Urothelium cell line (cell line): ENCODE data around the gene CHKA.

Experiments used
- DNase-seq: peaks from one replicate; pipeline ENCODE4 v3.0.0; 2011; ENCODE audit warnings: low spot score, mixed read lengths
- FAIRE-seq: peaks from 2 replicates; lab custom pipeline; 2011; peaks lifted over from hg19 to GRCh38; lab: Jason Lieb, UNC

The CHKA gene

DNA sequence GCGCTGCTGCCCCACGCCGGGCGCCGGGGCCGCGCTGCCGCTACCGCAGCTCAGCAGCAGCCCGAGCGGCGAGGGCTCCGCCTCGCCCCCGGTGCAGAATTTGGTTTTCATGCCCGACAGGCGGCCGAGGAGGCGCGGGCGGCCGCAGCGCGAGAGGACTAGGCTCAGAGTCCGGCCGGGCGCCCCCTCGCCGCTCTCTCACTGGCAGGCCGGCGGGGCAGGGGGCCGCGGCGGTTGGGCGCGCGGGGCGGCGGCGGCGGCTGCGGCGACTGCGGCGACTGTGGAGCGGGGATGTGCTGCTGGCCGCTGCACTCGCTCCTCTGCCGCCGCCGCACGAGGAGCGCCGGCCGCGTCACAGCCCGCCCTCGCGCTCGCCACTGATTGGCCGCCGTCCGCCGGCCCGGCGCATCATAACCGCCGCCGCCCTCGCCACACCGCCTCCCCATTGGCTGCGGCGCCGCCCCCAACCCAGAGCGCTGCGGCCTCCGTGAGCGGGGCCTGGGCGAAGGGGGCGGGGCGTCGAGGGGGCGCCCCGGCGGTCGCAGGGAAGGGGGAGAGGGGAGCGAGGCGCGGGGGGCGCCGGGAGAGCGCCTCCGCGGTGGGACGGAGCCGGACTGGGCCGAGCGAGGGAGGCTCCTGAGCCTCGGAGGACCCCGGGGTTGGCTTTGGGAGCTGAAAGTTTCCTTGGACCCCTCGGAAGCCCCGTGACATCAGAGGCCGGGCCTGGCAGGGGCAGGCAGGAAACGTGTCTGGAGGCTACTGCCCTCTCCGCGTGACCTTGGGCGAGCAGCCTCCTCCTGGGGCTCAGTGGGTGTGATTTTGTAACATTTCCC lies at the start of gene CHKA:
TSS of gene CHKA (minus strand) at position 322 of the 833 bp plus-strand sequence. CDS start at position 111, 211 bp downstream.
- peak; percentile 96 for FAIRE-seq
- peak; percentile 97 for DNase-seq

DNA sequence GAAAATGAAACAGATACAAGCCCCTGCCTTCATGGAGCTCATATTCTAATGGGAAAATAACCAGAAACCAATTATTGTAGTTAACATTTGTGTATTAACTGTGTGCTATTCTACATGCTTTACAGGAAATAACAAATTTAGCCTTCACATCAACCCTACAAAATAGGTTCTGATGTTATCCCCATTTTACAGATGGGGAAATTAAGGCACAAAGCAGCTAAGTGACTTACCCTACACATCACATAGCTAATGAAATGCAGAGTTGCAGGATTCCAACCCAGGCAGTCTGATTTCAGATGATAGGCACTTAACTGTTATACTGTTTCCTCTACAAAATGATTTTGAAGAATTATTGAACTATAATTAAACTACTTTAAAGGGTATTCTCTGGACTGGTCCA lies 48.3 kb upstream of the CHKA start:
- no peak for FAIRE-seq
- no peak for DNase-seq

DNA sequence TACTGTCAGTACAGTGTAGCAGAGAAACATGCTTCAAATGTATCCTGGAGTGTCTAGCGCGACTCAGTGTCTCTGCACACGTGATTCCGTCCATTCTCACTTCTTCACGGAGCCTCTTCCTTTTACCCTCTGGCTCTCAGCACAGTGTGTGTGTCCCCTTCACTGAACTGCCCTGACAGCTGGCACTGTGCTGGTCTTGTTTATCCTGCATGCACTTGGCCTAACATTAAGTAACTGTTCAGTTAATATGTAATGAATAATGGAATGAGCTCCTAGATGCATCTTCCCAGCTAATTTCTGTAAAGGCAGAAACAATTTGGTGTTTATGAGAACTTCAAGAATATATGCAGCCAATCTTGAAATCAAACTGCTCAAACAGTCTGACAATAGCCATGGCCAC lies 47.5 kb upstream of the CHKA start:
- FAIRE-seq, result no peak
- DNase-seq, result no peak

DNA sequence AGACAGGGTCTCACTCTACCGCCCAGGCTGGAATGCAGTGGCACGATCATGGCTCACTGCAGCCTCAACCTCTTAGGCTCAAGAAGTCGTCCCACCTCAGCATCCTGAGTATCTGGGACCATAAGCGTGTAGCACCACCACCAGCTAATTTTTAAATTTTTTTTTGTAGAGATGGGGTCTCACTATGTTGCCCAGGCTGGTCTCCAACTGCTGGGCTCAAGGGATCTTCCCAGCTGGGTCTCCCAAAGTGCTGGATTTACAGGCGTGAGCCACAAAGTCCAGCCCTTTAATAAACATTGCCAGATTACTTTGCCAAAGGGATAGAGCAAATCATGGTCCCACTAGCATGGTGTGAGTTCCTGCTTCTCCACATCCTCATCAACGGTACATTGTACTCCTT lies 46.3 kb upstream of the CHKA start:
- no peak for DNase-seq
- no peak for FAIRE-seq

DNA sequence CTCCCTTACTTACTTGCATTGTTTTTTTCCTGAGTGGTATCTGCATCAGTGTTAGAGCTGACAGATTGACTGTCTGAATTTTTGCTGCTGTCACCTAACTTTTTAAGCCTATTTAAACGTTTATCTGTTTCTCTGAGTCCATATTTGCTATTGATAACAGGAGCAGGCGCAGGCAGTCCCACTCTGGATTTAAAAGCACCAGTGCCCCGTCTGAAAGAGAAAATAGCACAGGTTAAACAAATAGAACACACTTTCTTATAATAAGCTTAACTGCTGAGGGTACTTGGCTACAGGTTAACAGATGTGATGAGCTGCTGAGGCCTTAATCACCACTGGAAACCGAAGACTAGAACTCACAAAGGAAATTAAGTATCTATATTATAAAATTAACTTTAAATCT lies 45.8 kb upstream of the CHKA start:
- no peak for FAIRE-seq
- DNase-seq, result no peak

DNA sequence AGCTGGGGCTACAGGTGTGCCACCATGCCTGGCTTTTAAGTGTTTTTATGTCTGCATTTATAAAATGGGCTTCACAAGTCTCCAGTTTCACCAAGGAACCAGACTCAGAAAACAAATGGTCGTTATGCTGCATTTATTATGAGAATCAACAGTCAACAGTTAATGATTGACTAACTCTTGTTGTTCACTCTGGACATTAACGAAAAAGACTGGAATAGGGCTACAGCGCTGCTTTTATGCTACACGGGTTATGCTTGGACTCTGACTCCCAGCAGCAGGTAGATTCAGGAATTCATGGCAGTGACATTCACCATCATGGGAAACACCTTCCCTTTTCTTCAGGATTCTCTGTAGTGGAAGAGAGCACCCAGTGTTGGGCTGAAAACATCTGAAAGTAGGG lies 44.4 kb upstream of the CHKA start:
- FAIRE-seq, result no peak

DNA sequence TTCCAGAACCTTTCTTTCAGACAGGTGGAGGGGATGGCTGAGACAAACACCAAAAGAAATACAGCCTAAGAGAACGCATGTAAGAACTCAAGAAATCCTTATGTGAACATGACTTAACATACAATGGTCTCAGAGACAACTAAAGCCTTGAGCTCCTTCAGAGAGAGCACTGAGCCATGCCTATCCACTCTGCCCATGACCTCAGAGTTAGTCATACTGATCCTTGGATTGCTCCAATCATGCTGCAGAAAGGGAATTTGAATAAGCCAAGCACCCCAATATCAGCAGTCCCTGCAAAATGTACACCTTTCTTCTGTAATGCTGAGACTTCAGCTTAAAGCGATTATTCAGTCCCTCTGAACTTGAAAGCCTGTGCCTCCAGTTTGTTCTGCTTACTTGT lies 43.2 kb upstream of the CHKA start:
- FAIRE-seq (no peak), DNase-seq (no peak)

More for the DNA sequence above, 44.4 kb upstream of the CHKA start:
- no peak for DNase-seq

DNA sequence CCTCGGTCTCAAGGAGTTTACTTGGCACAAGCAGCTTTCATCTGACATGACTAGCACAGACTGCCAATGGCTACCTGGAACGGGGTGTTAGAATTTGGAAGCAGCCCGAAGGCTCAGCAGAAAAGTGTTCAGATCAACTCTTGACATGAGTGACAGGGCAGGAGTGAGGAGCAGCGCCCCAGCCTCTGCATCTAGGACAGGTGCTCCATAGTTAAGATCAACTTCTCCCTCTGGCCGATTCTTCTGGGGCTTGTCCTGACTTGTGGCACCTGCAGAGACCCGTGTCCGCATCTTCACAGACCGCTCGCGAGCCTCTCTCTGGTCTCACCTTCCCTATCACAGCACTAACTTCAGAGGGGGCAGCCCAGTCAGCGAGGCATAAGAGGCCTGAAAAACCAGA lies 42.5 kb upstream of the CHKA start:
- DNase-seq (no peak), FAIRE-seq (no peak)

DNA sequence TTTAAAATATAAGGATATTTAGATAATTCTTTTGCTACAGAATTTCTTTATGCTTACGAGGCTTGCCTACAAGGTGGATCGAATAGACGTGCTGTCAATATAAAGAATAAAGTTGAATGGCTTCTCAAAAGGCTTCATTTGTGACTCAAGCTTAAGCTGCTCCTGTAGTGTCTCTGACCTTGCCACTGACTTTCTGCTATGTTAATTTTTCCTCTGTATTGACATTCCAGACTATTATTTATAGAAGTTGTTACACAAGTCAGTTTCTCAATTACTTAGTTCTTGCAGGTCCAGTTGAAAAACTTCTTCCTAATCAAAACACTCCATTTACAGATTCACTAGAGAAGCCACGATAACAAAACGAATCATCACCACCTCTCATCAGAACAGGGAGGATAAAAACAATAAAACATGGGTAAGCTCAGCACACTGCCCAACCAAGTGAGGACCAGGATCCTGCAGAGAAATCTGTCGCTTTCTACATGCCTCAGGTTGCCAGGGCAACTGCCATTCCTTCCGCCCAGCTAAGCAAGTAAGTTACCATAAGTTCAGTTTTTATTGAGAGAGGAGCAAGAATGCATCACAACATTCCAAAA lies 39.0 kb upstream of the CHKA start:
- FAIRE-seq (no peak), DNase-seq (no peak)

DNA sequence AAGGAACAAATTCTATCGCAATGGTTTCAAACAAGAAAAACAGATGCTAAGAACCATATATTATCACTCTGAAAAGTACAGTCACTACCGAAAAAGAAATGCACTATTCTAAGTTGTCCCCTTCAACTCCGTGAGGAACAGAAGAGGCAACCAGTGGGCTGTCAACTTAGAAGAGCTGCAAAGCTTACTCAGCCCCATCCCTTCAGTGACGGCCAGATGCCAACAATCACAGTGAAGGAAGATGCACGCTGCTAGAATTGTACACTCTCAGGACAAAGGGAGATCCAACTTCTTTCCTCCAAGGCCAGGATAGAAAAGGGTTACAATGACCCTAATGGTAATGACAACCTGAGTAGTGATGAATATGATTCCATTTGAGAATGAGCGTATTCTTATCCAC lies 38.5 kb upstream of the CHKA start:
- no peak for FAIRE-seq
- DNase-seq, result no peak

DNA sequence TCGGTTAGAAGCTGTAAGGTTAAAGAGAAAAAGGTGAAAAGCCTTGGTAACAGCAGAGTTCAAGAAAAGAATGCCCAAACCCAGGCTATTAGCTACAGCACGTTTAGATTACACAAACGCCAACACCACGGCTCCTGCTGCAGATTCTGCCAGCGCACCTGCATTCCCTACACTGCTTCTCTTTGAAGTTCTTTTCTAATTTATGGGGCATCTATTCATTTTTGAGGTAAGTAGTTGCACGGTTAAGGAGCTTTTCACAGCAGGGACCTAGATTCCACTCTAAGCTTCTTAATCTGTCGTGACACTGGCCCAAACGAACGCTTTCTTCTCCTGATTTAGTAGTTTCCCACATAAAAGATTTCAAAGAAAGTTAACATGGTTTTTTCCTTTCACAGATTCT lies 38.0 kb upstream of the CHKA start:
- FAIRE-seq (no peak), DNase-seq (no peak)

DNA sequence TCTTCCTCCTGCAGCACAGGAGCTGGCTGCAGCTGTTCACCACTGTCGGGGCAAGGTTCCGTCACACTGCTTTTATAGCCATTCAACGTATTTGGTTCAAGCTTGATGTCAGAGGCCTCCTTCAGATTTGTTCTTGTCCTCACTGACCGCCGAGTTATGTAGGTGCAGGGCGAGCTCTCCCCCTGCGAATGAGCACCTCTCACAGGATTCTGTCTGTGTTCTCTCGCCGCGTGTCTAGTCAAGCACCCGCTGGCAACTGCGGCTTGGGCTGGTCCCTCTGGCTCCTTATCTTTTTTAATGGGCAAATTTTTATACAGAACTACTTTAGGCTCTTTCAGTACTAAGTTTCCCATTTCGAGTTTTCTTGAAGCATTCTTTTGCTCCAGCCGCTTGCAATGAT lies 37.4 kb upstream of the CHKA start:
- DNase-seq (no peak), FAIRE-seq (no peak)

DNA sequence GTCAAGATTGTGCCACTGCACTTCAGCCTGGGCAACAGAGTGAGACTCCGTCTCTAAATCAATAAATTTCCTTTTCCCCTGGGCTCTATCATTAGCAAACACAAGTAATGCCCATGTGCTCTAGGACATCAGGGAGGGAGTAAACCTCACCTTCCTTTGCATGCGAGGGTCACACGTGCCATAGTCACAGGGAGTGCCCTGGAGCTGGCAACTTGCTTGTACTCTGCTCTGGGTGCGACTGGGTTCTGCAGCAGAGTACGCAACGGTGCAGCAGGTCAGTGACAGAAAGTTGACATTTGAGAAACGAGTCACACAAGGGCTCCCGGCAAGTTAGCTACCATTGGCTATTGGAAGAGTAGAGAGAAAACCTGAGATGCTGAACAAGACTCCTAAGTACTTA lies 32.6 kb upstream of the CHKA start:
- FAIRE-seq, result no peak

DNA sequence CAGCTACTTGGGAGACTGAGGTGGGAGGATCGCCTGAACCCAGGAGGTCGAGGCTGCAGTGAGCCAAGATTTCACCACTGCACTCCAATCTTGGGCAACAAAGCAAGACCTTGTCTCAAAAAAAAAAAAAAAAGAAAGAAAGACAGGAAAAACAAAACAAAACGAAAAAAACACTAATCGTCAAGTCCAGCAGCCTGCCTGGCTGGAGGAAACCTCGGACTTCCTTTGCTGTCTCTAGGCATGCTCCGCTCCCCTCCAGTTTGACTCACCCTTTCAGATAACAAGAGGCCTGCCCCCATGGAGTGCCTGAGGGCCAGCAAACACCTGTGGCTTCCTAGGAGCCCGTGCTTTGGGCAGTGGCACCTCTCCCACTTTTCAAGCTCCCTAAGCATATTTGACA lies 28.8 kb upstream of the CHKA start:
- DNase-seq, result no peak
- no peak for FAIRE-seq

More for the DNA sequence above, 32.6 kb upstream of the CHKA start:
- no peak for DNase-seq

DNA sequence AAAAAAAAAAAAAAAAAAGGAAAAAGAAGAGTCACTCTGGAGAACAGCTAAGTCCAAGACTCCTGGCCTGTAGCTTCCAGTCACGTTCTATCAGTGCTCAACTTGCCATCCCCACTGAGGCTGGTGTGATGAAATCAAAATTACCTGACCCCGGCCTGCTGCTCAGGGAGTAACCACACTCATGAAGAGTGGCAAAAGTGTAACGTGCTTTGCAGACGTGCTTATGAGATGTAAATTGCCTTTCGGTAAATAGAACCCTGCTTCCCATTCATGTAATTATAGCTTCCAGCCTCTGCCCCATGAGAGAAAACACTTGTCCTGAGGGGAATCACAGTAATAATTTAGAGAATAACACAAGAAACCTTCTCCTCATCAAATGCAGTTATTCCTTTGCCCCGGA lies 28.2 kb upstream of the CHKA start:
- no peak for FAIRE-seq

DNA sequence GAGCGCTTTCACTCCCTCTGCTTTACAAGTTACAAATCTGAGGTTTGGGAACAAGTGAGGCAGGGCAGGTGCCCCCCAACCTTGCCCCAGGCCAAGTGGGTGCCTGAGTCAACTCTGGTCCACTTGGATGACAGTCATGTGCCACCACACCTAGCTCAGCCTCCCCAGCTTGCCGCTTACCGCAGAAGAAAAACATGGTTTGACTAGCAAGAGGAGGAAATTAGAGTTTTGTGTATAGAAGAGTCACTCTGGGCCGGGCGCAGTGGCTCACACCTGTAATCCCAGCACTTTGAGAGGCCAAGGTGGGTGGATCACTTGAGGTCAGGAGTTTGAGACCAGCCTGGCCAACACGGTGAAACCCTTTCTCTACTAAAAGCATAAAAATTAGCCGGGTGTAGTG lies 27.7 kb upstream of the CHKA start:
- no peak for FAIRE-seq

More for the DNA sequence above, 28.2 kb upstream of the CHKA start:
- DNase-seq, result no peak

DNA sequence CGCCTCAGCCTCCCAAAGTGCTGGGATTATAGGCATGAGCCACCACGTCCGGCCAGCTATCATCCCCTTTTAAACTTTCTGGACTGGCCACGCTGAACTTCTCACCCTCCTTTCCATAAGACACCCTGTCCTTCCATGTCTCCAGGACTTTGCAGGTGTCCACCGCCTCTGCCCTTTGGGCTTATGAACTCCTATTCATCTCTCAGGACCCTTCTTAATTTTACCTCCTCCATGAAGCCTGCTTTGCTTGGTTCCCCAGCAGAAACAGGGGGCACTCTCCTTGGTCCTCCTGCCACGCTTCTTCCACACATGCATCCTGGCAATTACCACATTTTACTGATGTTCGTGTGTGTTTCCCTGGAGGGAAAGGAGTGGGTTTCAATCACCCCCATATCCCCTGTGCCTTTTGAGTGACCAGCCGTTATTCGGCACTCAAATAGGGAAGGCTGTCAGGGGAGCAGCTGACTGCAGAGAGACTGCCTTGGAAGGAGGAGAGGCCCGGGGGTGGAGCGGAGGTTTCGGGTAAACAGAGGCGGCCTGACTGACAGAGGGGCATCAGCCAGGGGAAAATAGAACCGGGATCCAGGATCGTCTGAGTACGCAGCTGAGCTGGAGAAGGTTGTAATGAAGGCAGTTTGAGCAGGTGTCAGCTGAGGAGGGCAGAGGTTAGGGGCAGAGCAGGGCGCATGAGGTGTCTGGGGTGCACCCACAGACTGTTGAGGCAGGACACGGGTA lies 27.1 kb upstream of the CHKA start:
- FAIRE-seq, result no peak
- no peak for DNase-seq

More for the DNA sequence above, 27.7 kb upstream of the CHKA start:
- DNase-seq, result no peak

DNA sequence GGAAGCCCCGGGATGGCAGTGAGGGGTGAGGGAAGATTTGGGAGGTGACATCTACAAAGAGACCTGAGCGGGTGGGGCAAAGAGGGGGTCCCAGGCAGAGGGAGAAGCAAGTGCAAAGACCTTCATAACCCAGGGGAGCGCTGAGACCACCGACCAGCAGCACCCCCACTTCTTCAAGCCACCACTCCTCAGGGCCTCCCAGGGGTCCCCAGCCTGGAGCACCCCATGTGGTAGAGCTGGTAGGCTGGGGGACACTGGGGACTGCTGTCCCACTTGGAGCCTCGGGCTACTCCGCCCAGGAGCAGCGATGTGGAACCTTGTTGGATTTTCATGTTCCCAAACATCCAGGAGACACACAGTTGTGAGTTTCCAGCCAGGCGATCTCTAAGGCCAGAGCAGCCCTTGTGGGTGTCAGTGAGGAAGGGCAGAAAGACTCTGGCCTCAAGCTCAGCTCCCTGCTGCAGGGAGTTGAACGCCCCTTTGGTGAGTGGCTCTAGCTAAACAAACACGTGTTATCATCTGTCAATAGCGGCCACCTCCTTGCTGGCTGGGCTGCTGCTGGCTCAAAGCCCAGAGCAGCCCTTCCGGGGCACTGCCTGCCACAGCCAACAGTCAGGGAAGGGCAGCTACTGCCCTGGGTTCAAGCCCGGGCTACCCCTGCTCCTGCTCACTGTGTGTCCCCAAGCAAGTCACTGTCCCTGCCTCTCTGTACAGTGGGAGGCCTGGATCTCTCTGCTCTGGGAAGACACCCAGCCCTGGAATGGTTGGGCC lies 25.7 kb upstream of the CHKA start:
- no peak for FAIRE-seq
- peak; percentile 76 for DNase-seq

DNA sequence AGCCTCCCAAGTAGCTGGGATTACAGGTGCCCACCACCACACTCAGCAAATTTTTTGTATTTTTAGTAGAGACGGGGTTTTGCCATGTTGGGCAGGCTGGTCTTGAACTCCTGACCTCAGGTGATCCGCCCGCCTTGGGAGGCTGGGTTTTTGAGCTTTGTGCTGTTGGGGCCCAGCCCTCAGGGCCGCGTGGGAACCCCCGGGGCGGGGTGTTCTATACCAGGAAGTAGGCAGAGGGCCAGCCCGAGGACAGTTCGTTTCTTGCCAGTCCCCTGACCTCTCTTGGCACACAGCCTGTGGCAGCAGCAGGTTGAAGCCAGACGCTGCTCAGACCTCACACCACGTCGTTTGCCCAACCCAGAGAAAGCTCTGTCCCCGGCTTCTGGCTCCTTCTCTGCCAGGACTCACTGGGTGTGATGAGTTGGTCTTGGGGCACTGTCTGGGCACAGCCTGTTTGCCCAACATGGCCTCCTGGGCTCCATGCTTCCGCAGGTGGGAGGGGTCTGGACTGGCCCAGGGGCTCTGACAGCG lies 24.9 kb upstream of the CHKA start:
- no peak for DNase-seq
- FAIRE-seq, result no peak

DNA sequence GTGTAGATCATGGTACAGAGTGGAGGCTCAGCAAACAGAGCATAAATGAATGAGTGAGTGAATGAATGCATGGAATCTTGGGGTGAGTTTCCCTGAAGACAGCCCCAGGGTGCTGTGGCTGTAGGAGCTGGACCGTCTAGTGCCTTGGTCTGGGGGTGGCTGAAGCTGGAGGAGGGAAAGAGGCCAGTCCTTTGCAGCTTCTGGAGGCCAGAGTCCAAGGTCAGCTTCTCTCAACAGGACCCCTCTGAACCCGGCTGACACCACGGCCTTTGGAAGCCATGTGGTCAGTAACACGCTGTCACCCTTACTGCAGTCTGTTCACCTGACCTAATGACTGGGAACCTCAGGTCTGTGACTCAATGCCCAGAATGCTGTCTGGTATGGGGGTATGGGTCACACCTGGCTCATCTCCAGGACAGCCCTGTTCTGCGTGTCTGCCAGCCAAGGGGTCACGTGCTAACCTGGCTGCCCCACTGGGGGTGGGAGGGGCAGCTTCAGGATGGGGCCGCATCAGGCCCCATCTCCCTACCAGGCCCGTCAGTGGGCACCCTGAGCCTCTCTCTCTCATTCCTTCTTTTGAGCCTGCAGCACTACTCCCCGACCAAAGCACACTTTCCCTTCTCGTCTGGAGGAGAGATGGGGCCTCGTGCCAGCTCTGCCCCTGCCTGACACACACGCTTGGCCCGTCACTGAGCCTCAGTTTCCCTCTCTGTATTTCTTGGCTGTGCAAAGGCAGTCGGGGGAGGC lies 24.1 kb upstream of the CHKA start:
- no peak for FAIRE-seq
- peak; percentile 40 for DNase-seq
